H54 (cell line): ENCODE data around the gene STXBP6.

Experiments used
- DNase-seq: peaks from one replicate; pipeline ENCODE4 v3.0.0; 2011; ENCODE audit warnings: low spot score, mixed read lengths; ENCODE audit not compliant: insufficient read length
- FAIRE-seq: peaks from 3 replicates; lab custom pipeline; 2011; peaks lifted over from hg19 to GRCh38; lab: Jason Lieb, UNC
- POLR2A ChIP-seq: IDR thresholded peaks from 2 replicates; pipeline ENCODE4 v1.6.1; 2011; ENCODE audit warnings: low read depth, mild to moderate bottlenecking, low read length

Gene STXBP6

DNA sequence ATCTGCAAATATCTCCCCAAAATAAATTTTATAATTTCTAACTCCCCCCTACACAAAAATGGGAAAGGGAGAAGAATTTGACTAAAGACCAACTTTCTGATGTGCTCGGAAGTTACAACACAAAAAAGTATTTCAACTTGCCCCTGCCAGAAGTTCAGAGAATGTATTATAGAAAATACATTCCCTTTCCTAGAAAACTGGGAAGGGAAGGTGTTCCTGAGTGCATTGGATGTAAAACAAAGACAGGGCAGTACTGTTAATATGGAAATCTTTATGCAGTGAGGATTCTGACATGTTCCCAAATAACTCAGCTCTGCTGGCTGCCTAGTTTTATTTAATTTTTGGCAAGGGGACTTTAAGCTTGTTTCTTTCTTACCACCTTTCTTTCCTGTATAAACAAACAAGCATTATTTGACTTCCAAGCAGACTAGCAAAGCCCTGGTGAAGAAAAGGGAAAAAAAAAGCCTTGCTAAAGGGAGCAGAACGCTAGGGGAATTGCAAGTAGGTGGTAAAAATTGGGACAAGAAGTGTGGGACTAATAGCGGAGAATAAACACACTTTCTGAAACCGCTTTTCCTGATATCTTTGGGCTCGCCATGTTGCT is 124.1 kb downstream of the STXBP6 start:
- FAIRE-seq (no peak), DNase-seq (no peak)
- TF ChIP-seq POLR2A: no peak

GRCh38 chr14:24924544-24924943 is 125.4 kb downstream of the STXBP6 start:
- FAIRE-seq (no peak), DNase-seq (no peak)
- TF ChIP-seq POLR2A: no peak

DNA sequence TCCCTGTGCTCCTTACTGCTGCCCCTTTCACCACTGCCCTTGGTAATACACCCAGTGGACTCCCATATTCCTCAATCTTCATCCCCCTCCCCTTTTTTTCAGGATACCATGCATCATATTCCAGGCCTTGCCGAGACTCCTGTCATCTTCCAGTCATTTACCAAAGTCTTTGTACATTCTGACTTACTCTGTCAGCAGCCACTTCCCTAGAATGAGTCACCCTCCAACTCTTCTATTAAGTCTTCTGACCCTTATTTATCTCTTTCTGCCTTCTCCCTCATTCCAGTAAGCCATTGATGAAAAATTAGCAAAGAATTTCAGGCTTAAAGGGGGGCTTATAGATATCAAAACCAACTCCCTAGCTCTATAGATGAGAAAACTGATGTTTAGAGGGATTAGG is 128.0 kb downstream of the STXBP6 start:
- FAIRE-seq (no peak), DNase-seq (no peak)
- TF ChIP-seq POLR2A: no peak

DNA sequence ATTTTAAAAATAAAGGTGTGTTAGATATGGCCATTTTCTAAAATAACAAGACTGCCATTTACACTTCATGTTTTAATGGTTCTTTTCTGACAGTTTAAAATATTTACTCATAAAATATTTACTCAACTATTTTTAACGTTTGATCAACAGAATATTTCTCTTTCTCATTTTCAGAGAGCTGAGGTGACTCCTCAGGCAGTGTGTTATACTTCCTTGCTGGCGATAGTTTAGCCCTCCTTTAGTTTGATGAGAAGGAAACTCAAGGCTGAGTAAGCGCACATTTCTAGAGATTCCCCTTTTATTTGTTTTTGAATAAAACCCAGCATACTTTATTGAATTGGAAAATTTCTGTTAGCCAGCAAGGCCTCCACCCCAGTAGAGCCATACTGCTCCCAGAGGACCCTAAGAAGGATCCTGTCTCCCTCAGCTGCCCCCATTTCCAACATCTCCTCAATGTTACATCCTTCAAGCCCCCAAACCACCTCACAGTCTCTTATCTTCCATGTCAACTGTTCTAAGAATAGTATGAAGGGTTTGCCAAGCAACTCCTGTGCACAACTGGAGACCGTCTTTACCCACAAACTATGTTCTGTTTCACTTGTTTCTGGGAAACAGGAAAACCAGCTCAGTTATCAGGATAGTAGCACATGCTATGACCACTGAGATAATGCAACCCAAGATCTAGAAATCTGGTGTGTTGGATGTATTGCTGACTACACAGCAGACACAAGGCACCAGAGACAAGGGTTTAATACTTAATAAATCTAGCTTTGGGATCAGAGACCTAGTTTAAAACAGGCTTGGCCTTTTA is 129.5 kb downstream of the STXBP6 start:
- FAIRE-seq (no peak), DNase-seq (no peak)
- TF ChIP-seq POLR2A: no peak

DNA sequence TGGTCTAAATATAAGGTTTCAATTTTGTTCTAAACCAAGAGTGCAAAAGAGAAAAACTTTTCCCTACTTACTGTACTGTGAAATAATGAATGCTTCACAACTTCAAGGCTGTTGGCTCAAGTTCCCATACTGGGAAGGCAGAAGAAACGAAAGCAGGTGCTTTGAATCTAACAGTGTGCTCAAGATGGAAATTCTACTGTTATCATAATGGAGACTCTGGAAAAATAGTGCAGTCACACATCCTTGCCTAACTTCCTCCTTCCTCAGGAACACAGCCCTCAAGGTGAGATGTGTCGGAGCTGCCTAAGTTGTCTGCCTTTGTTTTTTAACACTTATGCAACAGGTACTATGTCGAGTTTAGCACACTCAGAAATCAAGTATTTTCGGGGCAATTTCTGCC is 131.1 kb downstream of the STXBP6 start:
- no peak for TF ChIP-seq POLR2A
- DNase-seq (no peak), FAIRE-seq (no peak)

GRCh38 chr14:24915958-24916595 is 133.9 kb downstream of the STXBP6 start:
- FAIRE-seq (no peak), DNase-seq (no peak)
- no peak for TF ChIP-seq POLR2A

- no peak for FAIRE-seq
- no peak for TF ChIP-seq POLR2A
- no peak for DNase-seq
Measured at GRCh38 chr14:24915403-24915921, 134.5 kb downstream of the STXBP6 start.

DNA sequence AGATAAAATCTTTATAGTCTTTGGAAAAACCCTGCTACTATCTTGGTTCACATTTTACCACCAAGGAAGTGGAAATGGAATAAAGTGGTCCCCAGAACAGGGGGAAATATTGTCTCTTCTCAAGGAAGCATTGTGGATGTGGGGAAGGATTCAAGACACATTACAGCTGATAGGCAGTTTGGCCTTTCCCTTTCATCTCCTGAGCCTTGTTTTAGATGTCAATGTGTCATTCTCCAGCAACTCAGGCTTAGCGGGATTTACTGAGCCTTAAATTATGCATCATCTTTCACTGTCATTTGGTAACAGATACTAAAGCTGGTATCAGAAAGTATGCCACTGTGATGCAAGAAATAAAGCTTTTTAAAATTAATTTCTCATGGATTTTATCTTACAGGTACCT is 136.2 kb downstream of the STXBP6 start:
- DNase-seq (no peak), FAIRE-seq (no peak)
- no peak for TF ChIP-seq POLR2A

GRCh38 chr14:24913021-24913420 is 136.9 kb downstream of the STXBP6 start:
- no peak for FAIRE-seq
- no peak for DNase-seq
- TF ChIP-seq POLR2A: no peak

DNA sequence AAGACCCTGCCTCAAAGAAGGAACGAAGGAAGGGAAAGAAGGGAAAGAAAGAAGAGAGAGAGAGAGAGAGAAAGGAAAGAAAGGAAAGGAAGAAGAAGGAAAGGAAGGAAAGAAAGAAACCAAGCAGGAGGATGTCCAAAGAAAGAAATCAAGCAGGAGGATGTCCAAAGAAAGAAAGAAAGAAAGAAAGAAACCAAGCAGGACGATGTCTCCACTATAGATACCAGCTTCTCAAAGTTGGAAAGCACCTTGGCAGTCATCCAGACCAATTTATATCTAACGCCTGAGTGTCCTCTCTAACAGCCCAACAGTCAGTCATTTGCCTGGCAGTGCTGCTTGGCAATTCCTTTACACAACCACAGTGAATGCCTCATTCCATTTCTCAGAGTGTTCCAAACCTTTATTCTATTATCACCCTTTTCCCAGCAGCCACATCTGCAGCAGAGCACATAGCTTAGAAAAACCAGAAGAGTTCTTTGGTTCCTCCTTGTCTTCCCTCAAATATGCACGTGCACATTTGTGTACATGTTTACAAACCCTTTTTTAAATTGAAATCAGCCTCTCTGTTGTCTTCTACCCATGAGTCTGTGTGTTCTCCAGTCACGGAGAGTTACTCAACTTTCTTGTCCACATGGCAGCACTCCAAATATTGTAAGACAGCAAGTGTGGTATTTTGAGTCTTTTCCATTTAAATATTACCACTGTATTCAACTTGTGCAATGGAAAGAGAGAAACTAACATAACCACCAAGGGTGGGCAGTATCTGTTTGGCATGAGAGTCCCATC is 138.4 kb downstream of the STXBP6 start:
- FAIRE-seq: no peak

GRCh38 chr14:24910408-24910986 is 139.4 kb downstream of the STXBP6 start:
- FAIRE-seq (no peak), DNase-seq (no peak)
- TF ChIP-seq POLR2A: no peak

More for the DNA sequence above, 138.4 kb downstream of the STXBP6 start:
- no peak for DNase-seq
- TF ChIP-seq POLR2A: no peak

- no peak for DNase-seq
- FAIRE-seq: no peak
- no peak for TF ChIP-seq POLR2A
Measured at GRCh38 chr14:24909523-24910302, 140.2 kb downstream of the STXBP6 start.
